GM21786 (cell line): ENCODE data around the gene DLGAP5.
A peak's percentile ranks its signal among the peaks of the same experiment; 100 is the strongest.

Experiments
- ATAC-seq: cut with Tn5 transposase; IDR thresholded peaks from one replicate; pipeline ENCODE4 v1.9.1; 2021; ENCODE audit not compliant: unreplicated experiment

The DLGAP5 gene

GRCh38 chr14:55180434-55180833 is 11.0 kb downstream of the DLGAP5 start:
- peak; percentile 78 for ATAC-seq

- no peak for ATAC-seq
Measured at GRCh38 chr14:55180006-55180405, 11.4 kb downstream of the DLGAP5 start.

- no peak for ATAC-seq
Measured at GRCh38 chr14:55170526-55170925, 20.9 kb downstream of the DLGAP5 start.

GRCh38 chr14:55160989-55161388 is 30.4 kb downstream of the DLGAP5 start:
- no peak for ATAC-seq

- no peak for ATAC-seq
Measured at GRCh38 chr14:55158412-55158811, 33.0 kb downstream of the DLGAP5 start.

- no peak for ATAC-seq
Measured at GRCh38 chr14:55157080-55157479, 34.3 kb downstream of the DLGAP5 start.

GRCh38 chr14:55153951-55154350 is 37.4 kb downstream of the DLGAP5 start:
- no peak for ATAC-seq

- no peak for ATAC-seq
Measured at GRCh38 chr14:55152052-55152753, 39.2 kb downstream of the DLGAP5 start.

GRCh38 chr14:55151601-55152000 is 39.8 kb downstream of the DLGAP5 start:
- ATAC-seq, result no peak

- no peak for ATAC-seq
Measured at GRCh38 chr14:55146425-55146824, 45.0 kb downstream of the DLGAP5 start.

- no peak for ATAC-seq
Measured at GRCh38 chr14:55142466-55142865, 48.9 kb downstream of the DLGAP5 start.

GRCh38 chr14:55141825-55142224 is 49.6 kb downstream of the DLGAP5 start:
- no peak for ATAC-seq

- ATAC-seq, result no peak
Measured at GRCh38 chr14:55139696-55140509, 51.5 kb downstream of the DLGAP5 start.

GRCh38 chr14:55139141-55139540 is 52.2 kb downstream of the DLGAP5 start:
- ATAC-seq, result no peak

GRCh38 chr14:55138091-55138490 is 53.3 kb downstream of the DLGAP5 start:
- no peak for ATAC-seq

- no peak for ATAC-seq
Measured at GRCh38 chr14:55136885-55137786, 54.2 kb downstream of the DLGAP5 start.

GRCh38 chr14:55136241-55136640 is 55.1 kb downstream of the DLGAP5 start:
- no peak for ATAC-seq

GRCh38 chr14:55133416-55133815 is 58.0 kb downstream of the DLGAP5 start:
- no peak for ATAC-seq

GRCh38 chr14:55131370-55132137 is 59.8 kb downstream of the DLGAP5 start:
- no peak for ATAC-seq

GRCh38 chr14:55130196-55130550 is 61.2 kb downstream of the DLGAP5 start:
- ATAC-seq, result no peak
